Calu3 (cell line): Measurements from ENCODE around the gene DHRS4L2. TPM values are rescaled to one million over a fixed set of nuclear protein-coding genes. Genes with fewer than 3 reads are reported as not detected.
"Not testable (repeated sequence)": the region's sequence is repeated elsewhere in the genome, so short reads cannot be mapped to it uniquely, and the experiment has no call there.

Source experiments
- BruUV-seq: library from RNA; stranded (reverse); fragments of 400-500 nt; replicated peaks from 2 replicates; lab custom pipeline; 2021; lab: Mats Ljungman, UMichigan
- CTCF ChIA-PET: fragments of 300-600 bp; sonication (Branson Sonifier 250); formaldehyde crosslinking; loops from one replicate; lab custom pipeline; 2022; ENCODE audit warnings: antibody characterized with exemption; lab: Charles Lee
- DNase-seq: peaks from one replicate; pipeline ENCODE4 v3.0.0; 2022
- H3K27ac Mint-ChIP-seq: one replicate; pipeline ENCODE4 v1.8.0; 2022; ENCODE audit warnings: mixed read lengths; ENCODE audit not compliant: unreplicated experiment
- H3K27me3 Mint-ChIP-seq: one replicate; pipeline ENCODE4 v1.8.0; 2022; ENCODE audit warnings: mixed read lengths; ENCODE audit not compliant: unreplicated experiment
- H3K36me3 Mint-ChIP-seq: one replicate; pipeline ENCODE4 v1.8.0; 2022; ENCODE audit warnings: mild to moderate bottlenecking, moderate library complexity, mixed read lengths; ENCODE audit not compliant: insufficient read depth, unreplicated experiment
- H3K4me1 Mint-ChIP-seq: one replicate; pipeline ENCODE4 v1.8.0; 2022; ENCODE audit warnings: mild to moderate bottlenecking, low read depth, mixed read lengths; ENCODE audit not compliant: unreplicated experiment
- H3K4me3 Mint-ChIP-seq: one replicate; pipeline ENCODE4 v1.8.0; 2022; ENCODE audit warnings: mild to moderate bottlenecking, low read depth, moderate library complexity, mixed read lengths; ENCODE audit not compliant: unreplicated experiment
- H3K9me3 Mint-ChIP-seq: one replicate; pipeline ENCODE4 v1.8.0; 2022; ENCODE audit warnings: low read depth, mixed read lengths; ENCODE audit not compliant: unreplicated experiment
- CTCF ChIP-seq: fragments of 200-600 bp; IDR thresholded peaks from one replicate; pipeline ENCODE4 v1.8.0; 2022; ENCODE audit warnings: antibody characterized with exemption; ENCODE audit not compliant: unreplicated experiment
- intact Hi-C: fragments of 100-400 bp; cut with micrococcal nuclease; formaldehyde crosslinking; loops from one replicate; pipeline ENCODE4 v1.10.0; 2022; ENCODE audit not compliant: unreplicated experiment
- total RNA-seq: library from RNA; stranded (reverse); gene quantifications from 2 replicates; pipeline ENCODE4 v1.2.3, GENCODE V29; 2022

Gene DHRS4L2
- total RNA-seq, 1 experiment from 2014 or later: 12.0 TPM

- BruUV-seq, CTCF ChIA-PET, intact Hi-C loops, H3K4me1 Mint-ChIP-seq, H3K36me3 Mint-ChIP-seq, H3K4me3 Mint-ChIP-seq, H3K27ac Mint-ChIP-seq, DNase-seq, H3K9me3 Mint-ChIP-seq: not testable (repeated sequence)
- H3K27me3 Mint-ChIP-seq: peaks cover 43% of the 10 kb centered on the region
Observed at GRCh38 chr14:24019944-24020343, 31.2 kb downstream of the DHRS4L2 start.

- CTCF ChIA-PET, intact Hi-C loops, H3K4me1 Mint-ChIP-seq, H3K4me3 Mint-ChIP-seq, DNase-seq, BruUV-seq, H3K27ac Mint-ChIP-seq, H3K9me3 Mint-ChIP-seq, H3K36me3 Mint-ChIP-seq: not testable (repeated sequence)
- peaks cover 49% of the 10 kb centered on the region for H3K27me3 Mint-ChIP-seq
Observed at GRCh38 chr14:24020520-24020919, 31.8 kb downstream of the DHRS4L2 start.

- H3K27me3 Mint-ChIP-seq: peaks cover 56% of the 10 kb centered on the region
- BruUV-seq, DNase-seq, intact Hi-C loops, CTCF ChIA-PET, H3K9me3 Mint-ChIP-seq, H3K4me1 Mint-ChIP-seq, H3K4me3 Mint-ChIP-seq, H3K27ac Mint-ChIP-seq, H3K36me3 Mint-ChIP-seq: not testable (repeated sequence)
Observed at GRCh38 chr14:24024939-24025418, 36.2 kb downstream of the DHRS4L2 start.

- DNase-seq, H3K27ac Mint-ChIP-seq, BruUV-seq, H3K36me3 Mint-ChIP-seq, CTCF ChIA-PET, H3K9me3 Mint-ChIP-seq, H3K4me1 Mint-ChIP-seq, H3K4me3 Mint-ChIP-seq, intact Hi-C loops: not testable (repeated sequence)
- H3K27me3 Mint-ChIP-seq: peaks cover 41% of the 10 kb centered on the region
Observed at GRCh38 chr14:24029687-24030086, 41.0 kb downstream of the DHRS4L2 start.

- CTCF ChIA-PET, H3K4me3 Mint-ChIP-seq, DNase-seq, H3K9me3 Mint-ChIP-seq, intact Hi-C loops, H3K36me3 Mint-ChIP-seq, BruUV-seq, H3K27ac Mint-ChIP-seq, H3K4me1 Mint-ChIP-seq: not testable (repeated sequence)
- H3K27me3 Mint-ChIP-seq: peaks cover 24% of the 10 kb centered on the region
Observed at GRCh38 chr14:24031331-24031730, 42.6 kb downstream of the DHRS4L2 start.

GRCh38 chr14:24032727-24033418 is 44.1 kb downstream of the DHRS4L2 start:
- CTCF ChIA-PET: interaction anchor here (0.6 kb wide), 1 partner anchor 853 kb away, joined by 4 read pairs; no protein-coding TSS in a partner anchor
- no TSS peak for BruUV-seq
- no peak for TF ChIP-seq CTCF

GRCh38 chr14:24035769-24036168 is 47.0 kb downstream of the DHRS4L2 start:
- H3K27me3 Mint-ChIP-seq, BruUV-seq, DNase-seq, H3K9me3 Mint-ChIP-seq, H3K4me1 Mint-ChIP-seq: not testable (repeated sequence)
- H3K36me3 Mint-ChIP-seq: peaks cover 14% of the 10 kb centered on the region
- H3K27ac Mint-ChIP-seq: peak overlapping the region; percentile 70
- CTCF ChIA-PET: interaction anchor here (0.8 kb wide), 2 partner anchors 58 to 73 kb away, joined by 3 to 4 read pairs; partner anchors contain the start of gene PCK2
- intact Hi-C loops: loop anchor here (1.0 kb wide), 1 partner anchor 21 kb away; no protein-coding TSS in a partner anchor
- H3K4me3 Mint-ChIP-seq: peak overlapping the region; percentile 88

More at GRCh38 chr14:24032727-24033418, 44.1 kb downstream of the DHRS4L2 start:
- intact Hi-C loops: no loop called here
- no peaks in the 10 kb centered on the region for H3K9me3 Mint-ChIP-seq
- peaks cover 9% of the 10 kb centered on the region for H3K27me3 Mint-ChIP-seq
- no peak overlapping the region for H3K4me3 Mint-ChIP-seq
- no peaks in the 10 kb centered on the region for H3K4me1 Mint-ChIP-seq
- peak; percentile 20 for DNase-seq
- H3K27ac Mint-ChIP-seq: no peak overlapping the region
- peaks cover 14% of the 10 kb centered on the region for H3K36me3 Mint-ChIP-seq
